ENCODE results near the gene MYZAP. TPM values are rescaled to one million over a fixed set of nuclear protein-coding genes. Genes with fewer than 3 reads are reported as not detected.

MYZAP gene
- total RNA-seq, 1 experiment from 2014 or later: not detected

GRCh38 chr15:57671636-57672035 lies 79.9 kb downstream of the MYZAP start:
- no peak for DNase-seq (ENCODE audit: low read depth)
- in situ Hi-C loops (cut with HindIII; ENCODE audit: low pct_unique_long_range_greater_than_20kb, low sequenced_read_pairs): no loop called here

GRCh38 chr15:57675481-57676181 lies 83.9 kb downstream of the MYZAP start:
- in situ Hi-C loops (cut with HindIII; ENCODE audit: low pct_unique_long_range_greater_than_20kb, low sequenced_read_pairs): no loop called here
- no peak for DNase-seq (ENCODE audit: low read depth)

- no peak for DNase-seq (ENCODE audit: low read depth)
- in situ Hi-C loops (cut with HindIII; ENCODE audit: low pct_unique_long_range_greater_than_20kb, low sequenced_read_pairs): no loop called here
These were observed 84.9 kb downstream of the MYZAP start for GRCh38 chr15:57676585-57676984.

- in situ Hi-C loops (cut with HindIII; ENCODE audit: low pct_unique_long_range_greater_than_20kb, low sequenced_read_pairs): no loop called here
- no peak for DNase-seq (ENCODE audit: low read depth)
These were observed 85.5 kb downstream of the MYZAP start for GRCh38 chr15:57677204-57677603.

GRCh38 chr15:57680021-57680420 lies 88.3 kb downstream of the MYZAP start:
- no peak for DNase-seq (ENCODE audit: low read depth)
- in situ Hi-C loops (cut with HindIII; ENCODE audit: low pct_unique_long_range_greater_than_20kb, low sequenced_read_pairs): no loop called here

- no peak for DNase-seq (ENCODE audit: low read depth)
- in situ Hi-C loops (cut with HindIII; ENCODE audit: low pct_unique_long_range_greater_than_20kb, low sequenced_read_pairs): no loop called here
These were observed 89.3 kb downstream of the MYZAP start for GRCh38 chr15:57681011-57681410.

- in situ Hi-C loops (cut with HindIII; ENCODE audit: low pct_unique_long_range_greater_than_20kb, low sequenced_read_pairs): no loop called here
- DNase-seq (ENCODE audit: low read depth): no peak
These were observed 91.8 kb downstream of the MYZAP start for GRCh38 chr15:57683481-57683880.

- in situ Hi-C loops (cut with HindIII; ENCODE audit: low pct_unique_long_range_greater_than_20kb, low sequenced_read_pairs): no loop called here
- no peak for DNase-seq (ENCODE audit: low read depth)
These were observed 92.9 kb downstream of the MYZAP start for GRCh38 chr15:57684491-57685151.

- in situ Hi-C loops (cut with HindIII; ENCODE audit: low pct_unique_long_range_greater_than_20kb, low sequenced_read_pairs): no loop called here
- no peak for DNase-seq (ENCODE audit: low read depth)
These were observed 93.8 kb downstream of the MYZAP start for GRCh38 chr15:57685306-57686095.

- no peak for DNase-seq (ENCODE audit: low read depth)
- in situ Hi-C loops (cut with HindIII; ENCODE audit: low pct_unique_long_range_greater_than_20kb, low sequenced_read_pairs): no loop called here
These were observed 95.0 kb downstream of the MYZAP start for GRCh38 chr15:57686657-57687056.

- DNase-seq (ENCODE audit: low read depth): no peak
- in situ Hi-C loops (cut with HindIII; ENCODE audit: low pct_unique_long_range_greater_than_20kb, low sequenced_read_pairs): no loop called here
These were observed 98.8 kb downstream of the MYZAP start for GRCh38 chr15:57690341-57690966.

GRCh38 chr15:57691082-57691481 lies 99.4 kb downstream of the MYZAP start:
- in situ Hi-C loops (cut with HindIII; ENCODE audit: low pct_unique_long_range_greater_than_20kb, low sequenced_read_pairs): no loop called here

GRCh38 chr15:57692709-57693108 lies 101.0 kb downstream of the MYZAP start:
- DNase-seq (ENCODE audit: low read depth): no peak
- in situ Hi-C loops (cut with HindIII; ENCODE audit: low pct_unique_long_range_greater_than_20kb, low sequenced_read_pairs): no loop called here

More at GRCh38 chr15:57691082-57691481, 99.4 kb downstream of the MYZAP start:
- DNase-seq (ENCODE audit: low read depth): no peak

- in situ Hi-C loops (cut with HindIII; ENCODE audit: low pct_unique_long_range_greater_than_20kb, low sequenced_read_pairs): no loop called here
- no peak for DNase-seq (ENCODE audit: low read depth)
These were observed 102.6 kb downstream of the MYZAP start for GRCh38 chr15:57694279-57694678.

GRCh38 chr15:57696146-57696545 lies 104.4 kb downstream of the MYZAP start:
- DNase-seq (ENCODE audit: low read depth): no peak
- in situ Hi-C loops (cut with HindIII; ENCODE audit: low pct_unique_long_range_greater_than_20kb, low sequenced_read_pairs): no loop called here

GRCh38 chr15:57697588-57697987 lies 105.9 kb downstream of the MYZAP start:
- in situ Hi-C loops (cut with HindIII; ENCODE audit: low pct_unique_long_range_greater_than_20kb, low sequenced_read_pairs): no loop called here
- DNase-seq (ENCODE audit: low read depth): no peak

- in situ Hi-C loops (cut with HindIII; ENCODE audit: low pct_unique_long_range_greater_than_20kb, low sequenced_read_pairs): no loop called here
- no peak for DNase-seq (ENCODE audit: low read depth)
These were observed 106.5 kb downstream of the MYZAP start for GRCh38 chr15:57698243-57698642.

- DNase-seq (ENCODE audit: low read depth): no peak
- in situ Hi-C loops (cut with HindIII; ENCODE audit: low pct_unique_long_range_greater_than_20kb, low sequenced_read_pairs): no loop called here
These were observed 107.3 kb downstream of the MYZAP start for GRCh38 chr15:57698991-57699390.

GRCh38 chr15:57703387-57703786 lies 111.7 kb downstream of the MYZAP start:
- in situ Hi-C loops (cut with HindIII; ENCODE audit: low pct_unique_long_range_greater_than_20kb, low sequenced_read_pairs): no loop called here
- no peak for DNase-seq (ENCODE audit: low read depth)

Measured in Caki2 (cell line).